K562 (cell line): ENCODE measurements around the gene SPRY4. TPM values are rescaled to one million over a fixed set of nuclear protein-coding genes. Genes with fewer than 3 reads are reported as not detected.

Experiments
- ATAC-seq: fragments of 200-7000 bp; cut with Tn5 transposase; 3 replicates; pipeline ENCODE4 v1.9.1; 2020; ENCODE audit warnings: moderate library complexity
- BruUV-seq: library from RNA; stranded (reverse); fragments of 400-500 nt; replicated peaks from 2 replicates; lab custom pipeline; 2021; lab: Mats Ljungman, UMichigan
- CTCF ChIA-PET: fragments of 300-600 bp; formaldehyde crosslinking; extraction: SDS; loops from one replicate; lab custom pipeline; 2021; ENCODE audit warnings: low intra/inter-chr PET ratio; lab: Yijun Ruan, JAX
- POLR2A ChIA-PET: fragments of 300-600, 350-650 bp; sonication (Branson Sonifier 250); formaldehyde crosslinking; extraction: SDS; loops from one replicate; lab custom pipeline; 2021; ENCODE audit warnings: antibody characterized with exemption, inconsistent platforms; lab: Yijun Ruan, JAX
- DNase-seq, 4 experiments: peaks; one replicate each; pipeline versions ENCODE4 v3.0.0 to v3.0.0-alpha.2; 2011 to 2018; ENCODE audit warnings: low spot score in 3 of 4, mixed read lengths in 3 of 4; ENCODE audit errors: extremely low read depth in 1 of 4
- FAIRE-seq: peaks from 2 replicates; lab custom pipeline; 2011; peaks lifted over from hg19 to GRCh38; lab: Jason Lieb, UNC
- H2AFZ ChIP-seq: 2 replicates; pipeline ENCODE4 v1.6.0; 2011; ENCODE audit warnings: low read depth, low read length, control low read depth, inconsistent platforms
- H3K27ac ChIP-seq: fragments of 200-600 bp; 3 replicates; pipeline ENCODE4 v1.8.0; 2011; ENCODE audit warnings: low read depth, mild to moderate bottlenecking, control low read depth, inconsistent platforms, low read length, moderate library complexity, mixed read lengths; ENCODE audit errors: extremely low read depth
- H3K27me3 ChIP-seq, 2 experiments: fragments of 300-600 bp in 1 of 2; 2 replicates in 1 of 2; 3 replicates in 1 of 2; pipeline versions ENCODE4 v1.6.0 to v1.8.0; 2011; ENCODE audit warnings: inconsistent platforms in 2 of 2, low read length in 2 of 2, mild to moderate bottlenecking in 1 of 2, mixed read lengths in 1 of 2, moderate library complexity in 1 of 2; ENCODE audit not compliant: control insufficient read depth in 2 of 2, insufficient read depth in 2 of 2
- H3K36me3 ChIP-seq: fragments of 300-600 bp; 3 replicates; pipeline ENCODE4 v1.8.0; 2011; ENCODE audit warnings: mild to moderate bottlenecking, low read length, inconsistent platforms; ENCODE audit not compliant: control insufficient read depth, insufficient read depth
- H3K4me1 ChIP-seq, 2 experiments: fragments of 200-600 bp in 1 of 2; replicated peaks in 1 of 2; 2 replicates in 1 of 2; 3 replicates in 1 of 2; pipeline versions ENCODE4 v1.5.1 to v1.8.0; 2011; ENCODE audit warnings: inconsistent platforms in 2 of 2, low read length in 2 of 2, mild to moderate bottlenecking in 1 of 2, mixed read lengths in 1 of 2, moderate library complexity in 1 of 2; ENCODE audit not compliant: control insufficient read depth in 2 of 2, insufficient read depth in 2 of 2
- H3K4me2 ChIP-seq: 2 replicates; pipeline ENCODE4 v1.6.1; 2011; ENCODE audit warnings: low read length, control low read depth, inconsistent platforms, mixed read lengths; ENCODE audit not compliant: insufficient read depth
- H3K4me3 ChIP-seq: fragments of 200-600 bp; sonication (generic), shearing (Covaris generic); 2 replicates; pipeline ENCODE4 v1.5.1; 2016; ENCODE audit warnings: control low read depth, inconsistent platforms
- H3K79me2 ChIP-seq: fragments of 200-600 bp; 3 replicates; pipeline ENCODE4 v1.8.0; 2011; ENCODE audit warnings: low read length, inconsistent platforms; ENCODE audit not compliant: control insufficient read depth, insufficient read depth
- H3K9ac ChIP-seq, 2 experiments: 2 replicates each; pipeline versions ENCODE4 v1.6.0 to v1.6.1; 2011; ENCODE audit warnings: low read depth in 2 of 2, low read length in 2 of 2, control low read depth in 1 of 2, inconsistent platforms in 1 of 2, mild to moderate bottlenecking in 1 of 2, mixed read lengths in 1 of 2; ENCODE audit not compliant: insufficient read depth in 1 of 2
- H3K9me1 ChIP-seq: one replicate; pipeline ENCODE4 v1.6.0; 2011; ENCODE audit warnings: inconsistent platforms, mild to moderate bottlenecking, low read length, moderate library complexity; ENCODE audit not compliant: control insufficient read depth, insufficient read depth
- H3K9me3 ChIP-seq: replicated peaks from 2 replicates; pipeline ENCODE4 v1.5.1; 2011; ENCODE audit warnings: low read depth, low read length, inconsistent platforms; ENCODE audit not compliant: control insufficient read depth, insufficient read depth
- H4K20me1 ChIP-seq: replicated peaks from 2 replicates; pipeline ENCODE4 v1.6.1; 2011; ENCODE audit warnings: low read length, inconsistent platforms, mixed read lengths; ENCODE audit not compliant: control insufficient read depth, insufficient read depth
- CBFA2T2 ChIP-seq: fragments of 450-650 bp; conservative IDR thresholded peaks from 2 replicates; pipeline ENCODE4 v1.6.1; 2017; ENCODE audit warnings: mild to moderate bottlenecking
- HEY1 ChIP-seq: fragments of 250-450 bp; sonication (Bioruptor Pico); IDR thresholded peaks from 2 replicates; pipeline ENCODE4 v1.5.0; 2020; ENCODE audit warnings: mild to moderate bottlenecking, moderate library complexity, borderline replicate concordance
- LARP7 ChIP-seq: fragments of 450-650 bp; IDR thresholded peaks from 2 replicates; pipeline ENCODE4 v1.6.1; 2016
- MAFG ChIP-seq: fragments of 450-650 bp; conservative IDR thresholded peaks from 2 replicates; pipeline ENCODE4 v1.6.1; 2016; ENCODE audit warnings: missing genetic modification characterization, missing compliant biosample characterization
- MITF ChIP-seq: IDR thresholded peaks from 2 replicates; pipeline ENCODE4 v1.6.1; 2014; ENCODE audit warnings: antibody characterized with exemption
- NBN ChIP-seq: fragments of 450-650 bp; IDR thresholded peaks from 2 replicates; pipeline ENCODE4 v1.6.1; 2016; ENCODE audit warnings: low read depth, mild to moderate bottlenecking
- TARDBP ChIP-seq: fragments of 450-650 bp; IDR thresholded peaks from 2 replicates; pipeline ENCODE4 v1.6.1; 2016
- XRCC3 ChIP-seq: fragments of 450-650 bp; IDR thresholded peaks from 2 replicates; pipeline ENCODE4 v1.6.1; 2017; ENCODE audit warnings: mild to moderate bottlenecking, moderate library complexity
- ZBTB40 ChIP-seq, 2 experiments: fragments of 450-650 bp in 1 of 2; sonication (generic) in 1 of 2; formaldehyde crosslinking in 1 of 2; IDR thresholded peaks; 2 replicates each; pipeline versions ENCODE4 v1.7.1 to v1.9.0; 2016 to 2022; ENCODE audit warnings: inconsistent platforms in 1 of 2, mild to moderate bottlenecking in 1 of 2, missing genetic modification reagents in 1 of 2
- ZNF217 ChIP-seq: sonication (generic); formaldehyde crosslinking; IDR thresholded peaks from 2 replicates; pipeline ENCODE4 v1.8.0; 2022; ENCODE audit warnings: mild to moderate bottlenecking, missing genetic modification reagents
- ZNF57 ChIP-seq: fragments of 450-650 bp; formaldehyde crosslinking; IDR thresholded peaks from 2 replicates; pipeline ENCODE4 v1.4.0; 2020; ENCODE audit warnings: mild to moderate bottlenecking, moderate library complexity
- WGBS: fragments of 100-300 bp; shearing (Covaris generic); methylation state at CpG from one replicate; pipeline ENCODE4 v1.1.6; 2016; ENCODE audit warnings: low coverage, mixed read lengths; ENCODE audit not compliant: insufficient coverage; ENCODE audit errors: missing lambda C conversion rate; 5-methylcytosine and 5-hydroxymethylcytosine counted together
- in situ Hi-C: fragments of 300-500 bp; cut with MboI; formaldehyde crosslinking; loops from 4 replicates; pipeline ENCODE4 v1.15.0; 2018; ENCODE audit warnings: inconsistent platforms, mixed read lengths
- intact Hi-C: fragments of 100-400 bp; cut with micrococcal nuclease; formaldehyde crosslinking; loops from 2 replicates; pipeline ENCODE4 v1.14.2; 2022
- polyA plus RNA-seq, 8 experiments: library from polyadenylated mRNA; depleted of rRNA in 4 of 8; stranded (reverse) in 5 of 8; unstranded in 3 of 8; fragments of >200 nt; fragmentation: Nextera tagmentation in 2 of 8; fragmentation: Illumina TruSeq in 1 of 8; extraction: Ambion mirVana in 2 of 8; extraction: Trizol in 1 of 8; gene quantifications; 2 replicates each; pipeline versions ENCODE4 v1.2.1 to v1.2.3, GENCODE V29; 2011 to 2014; ENCODE audit warnings: inconsistent platforms in 1 of 8, missing spikeins in 1 of 8
- total RNA-seq, 7 experiments: library from RNA; depleted of rRNA in 6 of 7; stranded (reverse); fragments of >200 nt in 6 of 7; fragmentation: Illumina TruSeq in 2 of 7; extraction: Trizol in 2 of 7; gene quantifications; 2 replicates each; pipeline versions ENCODE4 v1.2.1 to v1.2.3, GENCODE V29; 2011 to 2021; ENCODE audit warnings: low replicate concordance in 1 of 7

SPRY4 gene
- total and polyA plus RNA-seq, 9 of the 15 experiments (the other 6 are each of a cell fraction or from before 2014, with no cell fraction given) = 2.6 to 24.2 (median 9.5) TPM

GRCh38 chr5:142287096-142287972, 37.5 kb downstream of the SPRY4 start:
- Histone ChIP-seq H3K4me3 (no peak overlapping the region), H3K36me3 (no peaks in the 10 kb centered on the region), H2AFZ (no peak overlapping the region), H3K9ac (no peak overlapping the region), H3K27me3 (no peaks in the 10 kb centered on the region), H3K9me3 (no peaks in the 10 kb centered on the region), H3K27ac (no peak overlapping the region), H4K20me1 (no peaks in the 10 kb centered on the region), H3K4me1 (peaks cover 7 to 14% of the 10 kb centered on the region in 2 experiments; a peak in 3 of 5 replicates), H3K4me2 (no peak overlapping the region), H3K9me1 (no peaks in the 10 kb centered on the region), H3K79me2 (no peaks in the 10 kb centered on the region)
- intact Hi-C loops (no loop called here), in situ Hi-C loops (no loop called here)
- 67% methylated on average over 16 of the region's 17 CpGs for WGBS
- ChIA-PET CTCF (no interaction called here), POLR2A (interaction anchor here (3.4 kb wide), 1 partner anchor 7 kb away, joined by 13 read pairs; no protein-coding TSS in a partner anchor)
- BruUV-seq = no TSS peak
- DNase-seq (no peak), FAIRE-seq (no peak), ATAC-seq (no peak)
- TF ChIP-seq ZNF57 = no peak
- no peak for TF ChIP-seq CBFA2T2
- TF ChIP-seq HEY1 (CRISPR knock-in tag) = no peak
- TF ChIP-seq XRCC3 = no peak
- no peak for TF ChIP-seq MAFG (tag)
- no peak for TF ChIP-seq NBN
- TF ChIP-seq ZNF217 (CRISPR knock-in tag) = no peak
- no peak for TF ChIP-seq TARDBP
- TF ChIP-seq MITF = no peak
- no peak for TF ChIP-seq ZBTB40 (IDR thresholded peaks at IDR 0.05)
- TF ChIP-seq ZBTB40 (CRISPR knock-in tag; IDR thresholded peaks at IDR 0.05) = no peak
- no peak for TF ChIP-seq LARP7
